Measurements from ENCODE around the gene SRSF1.
A peak's percentile ranks its signal among the peaks of the same experiment; 100 is the strongest.
"Not testable (repeated sequence)": the region's sequence is repeated elsewhere in the genome, so short reads cannot be mapped to it uniquely, and the experiment has no call there.

The SRSF1 gene

GRCh38 chr17:58006924-58007780 lies at the start of gene SRSF1:
Gene SRSF1, minus strand, starts transcription at chr17:58007246. Its CDS starts 109 bp downstream, at chr17:58007137.
- peak; percentile 98 for DNase-seq

- no peak for DNase-seq
These were observed 49.4 kb upstream of the SRSF1 start for GRCh38 chr17:58056476-58056875.

GRCh38 chr17:58054641-58055040 lies 47.6 kb upstream of the SRSF1 start:
- no peak for DNase-seq

GRCh38 chr17:58052945-58053715 lies 46.1 kb upstream of the SRSF1 start:
- peak; percentile 1 for DNase-seq

GRCh38 chr17:58052407-58052806 lies 45.4 kb upstream of the SRSF1 start:
- no peak for DNase-seq

- DNase-seq = no peak
These were observed 44.4 kb upstream of the SRSF1 start for GRCh38 chr17:58051468-58051867.

- no peak for DNase-seq
These were observed 43.9 kb upstream of the SRSF1 start for GRCh38 chr17:58050966-58051365.

GRCh38 chr17:58049533-58049932 lies 42.5 kb upstream of the SRSF1 start:
- no peak for DNase-seq

GRCh38 chr17:58047376-58048150 lies 40.5 kb upstream of the SRSF1 start:
- no peak for DNase-seq

- no peak for DNase-seq
These were observed 39.4 kb upstream of the SRSF1 start for GRCh38 chr17:58046239-58047094.

GRCh38 chr17:58044256-58044655 lies 37.2 kb upstream of the SRSF1 start:
- DNase-seq = not testable (repeated sequence)

GRCh38 chr17:58043221-58044181 lies 36.5 kb upstream of the SRSF1 start:
- DNase-seq = no peak

GRCh38 chr17:58041161-58041560 lies 34.1 kb upstream of the SRSF1 start:
- no peak for DNase-seq

GRCh38 chr17:58040386-58040785 lies 33.3 kb upstream of the SRSF1 start:
- no peak for DNase-seq

- no peak for DNase-seq
These were observed 32.9 kb upstream of the SRSF1 start for GRCh38 chr17:58039975-58040374.

- DNase-seq = no peak
These were observed 25.8 kb upstream of the SRSF1 start for GRCh38 chr17:58032691-58033415.

GRCh38 chr17:58028578-58028977 lies 21.5 kb upstream of the SRSF1 start:
- no peak for DNase-seq

GRCh38 chr17:58020401-58020800 lies 13.4 kb upstream of the SRSF1 start:
- no peak for DNase-seq

- no peak for DNase-seq
These were observed 12.5 kb upstream of the SRSF1 start for GRCh38 chr17:58019521-58019920.

- no peak for DNase-seq
These were observed 12.0 kb upstream of the SRSF1 start for GRCh38 chr17:58019039-58019438.

All from activated CD4-positive, alpha-beta T cell treated with anti-CD3 and anti-CD28 coated beads, Interleukin-2, amount 50 U/mL, for 16 hours (primary cell).